HPDE6-E6E7 (cell line): ENCODE measurements around the gene CTDSP2.
"Not testable (repeated sequence)": the region's sequence is repeated elsewhere in the genome, so short reads cannot be mapped to it uniquely, and the experiment has no call there.

Experiments used
- DNase-seq: peaks from one replicate; pipeline ENCODE4 v3.0.0; 2011; ENCODE audit warnings: missing footprints; ENCODE audit errors: extremely low spot score

The CTDSP2 gene

DNA sequence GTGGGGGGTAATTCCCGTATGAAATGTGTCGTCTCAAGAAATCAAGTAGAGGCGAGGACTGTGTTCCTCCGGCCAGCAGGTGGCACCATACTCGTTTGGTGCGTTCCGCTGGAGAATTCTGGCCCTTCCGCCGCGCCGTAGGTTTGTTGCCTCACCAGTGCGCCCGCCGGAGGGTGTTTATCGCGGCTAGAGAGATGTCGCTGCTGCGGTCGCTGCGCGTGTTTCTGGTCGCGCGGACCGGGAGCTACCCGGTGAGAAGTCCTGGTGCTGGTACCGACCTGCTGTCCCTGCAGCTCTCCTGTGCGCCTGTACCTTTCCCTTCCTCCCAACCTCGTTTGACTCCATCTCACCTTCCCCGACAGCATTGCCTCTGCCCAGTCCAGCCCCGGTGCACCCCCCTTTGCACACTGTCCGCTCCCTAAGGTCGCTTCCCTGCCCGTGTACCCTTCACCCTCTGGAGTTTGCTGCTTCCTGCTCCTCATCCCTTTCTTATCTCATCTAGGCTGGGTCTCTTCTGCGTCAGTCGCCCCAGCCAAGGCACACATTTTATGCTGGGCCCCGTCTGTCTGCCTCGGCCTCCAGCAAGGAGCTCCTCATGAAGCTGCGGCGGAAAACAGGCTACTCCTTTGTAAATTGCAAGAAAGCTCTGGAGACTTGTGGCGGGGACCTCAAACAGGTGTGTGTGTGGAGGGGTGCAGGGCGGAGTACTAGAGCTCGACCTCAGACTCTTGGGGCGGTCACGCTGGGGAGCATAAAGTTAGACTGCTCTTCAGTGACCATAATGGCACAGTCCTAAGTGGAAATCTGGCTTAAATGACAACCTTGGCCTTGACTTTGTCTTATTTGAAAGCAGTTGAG is 63.7 kb downstream of the CTDSP2 start, which contains the start of gene TSFM:
TSS of gene TSFM (plus strand) at position 180 of the 858 bp plus-strand sequence. CDS start at position 195, 15 bp downstream.
- DNase-seq, result peak; percentile 67

DNA sequence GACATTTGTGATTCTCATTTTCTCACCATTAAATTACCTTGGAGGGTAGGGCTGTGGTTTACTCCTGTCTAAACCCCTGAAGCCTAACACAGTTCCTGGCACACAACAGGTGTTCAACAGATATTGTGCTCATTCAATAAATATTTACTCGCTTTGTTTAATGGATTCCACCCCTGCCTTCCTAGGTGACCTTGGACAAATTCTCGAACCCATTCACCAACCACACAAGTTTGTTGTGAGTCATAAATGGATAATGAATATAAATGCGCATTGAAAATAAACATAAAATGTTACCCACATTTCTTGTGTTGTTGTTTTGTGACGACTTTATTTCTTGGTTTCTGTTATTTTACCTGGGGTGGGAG is 64.3 kb downstream of the CTDSP2 start:
- no peak for DNase-seq

DNA sequence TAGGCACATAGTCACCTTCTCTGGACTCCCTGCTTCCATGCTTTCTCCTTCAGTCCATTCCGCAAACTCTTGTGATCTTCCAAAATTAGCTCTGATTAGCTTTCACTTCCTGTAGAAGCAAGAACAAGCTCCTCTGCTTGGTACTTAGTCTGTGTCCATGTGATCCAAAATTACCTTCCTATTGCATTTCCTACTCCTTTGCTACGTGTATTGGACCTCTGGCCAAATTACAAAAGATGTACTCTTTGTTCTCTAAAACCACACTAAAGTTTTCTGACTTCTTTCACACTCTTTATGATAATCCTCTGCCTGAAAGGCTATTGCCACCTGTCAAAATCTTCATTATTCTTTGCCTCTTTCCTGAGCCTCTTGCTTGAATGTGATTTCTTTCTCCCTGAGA is 64.7 kb downstream of the CTDSP2 start:
- DNase-seq, result no peak

DNA sequence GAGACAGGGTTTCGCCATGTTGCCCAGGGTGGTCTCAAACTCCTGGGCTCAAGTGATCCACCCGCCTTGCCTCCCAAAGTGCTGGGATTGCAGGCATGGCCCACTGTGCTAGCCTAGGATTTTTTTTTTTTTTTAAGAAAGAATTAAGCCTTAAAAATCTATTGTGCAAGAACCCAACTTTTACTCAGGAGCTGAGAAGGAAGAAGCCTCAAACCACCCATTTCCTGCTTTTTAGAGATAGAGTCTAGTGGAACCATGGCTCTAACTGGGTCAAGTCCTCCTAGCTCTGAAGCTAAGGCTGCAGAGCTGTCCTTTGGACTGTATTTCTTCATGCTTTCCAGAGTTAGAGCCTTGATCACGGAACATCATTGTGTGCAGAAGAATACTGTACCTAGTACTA is 65.3 kb downstream of the CTDSP2 start:
- no peak for DNase-seq

DNA sequence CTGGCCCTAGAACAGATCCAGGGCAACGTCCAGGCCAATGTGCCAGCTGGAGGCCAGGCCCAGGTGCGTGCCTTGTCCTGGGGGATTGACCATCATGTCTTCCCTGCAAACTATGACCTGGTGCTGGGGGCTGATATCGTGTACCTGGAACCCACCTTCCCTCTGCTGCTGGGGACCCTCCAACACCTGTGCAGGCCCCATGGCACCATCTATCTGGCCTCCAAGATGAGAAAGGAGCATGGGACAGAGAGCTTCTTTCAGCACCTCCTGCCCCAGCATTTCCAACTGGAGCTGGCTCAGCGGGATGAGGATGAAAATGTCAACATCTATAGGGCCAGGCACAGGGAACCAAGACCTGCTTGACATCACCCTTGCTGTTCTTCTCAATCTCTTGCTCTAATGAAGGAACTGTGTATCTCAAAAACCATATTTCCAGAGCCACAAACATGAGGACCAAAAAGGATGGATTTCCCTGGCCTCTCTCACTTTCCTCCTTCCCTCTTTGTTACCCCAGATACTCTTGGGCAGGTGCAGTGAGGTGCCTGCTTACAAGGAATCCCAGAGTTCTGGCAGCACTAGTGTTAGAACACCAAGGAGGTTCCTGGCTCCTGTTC is 66.1 kb downstream of the CTDSP2 start:
- DNase-seq, result no peak

DNA sequence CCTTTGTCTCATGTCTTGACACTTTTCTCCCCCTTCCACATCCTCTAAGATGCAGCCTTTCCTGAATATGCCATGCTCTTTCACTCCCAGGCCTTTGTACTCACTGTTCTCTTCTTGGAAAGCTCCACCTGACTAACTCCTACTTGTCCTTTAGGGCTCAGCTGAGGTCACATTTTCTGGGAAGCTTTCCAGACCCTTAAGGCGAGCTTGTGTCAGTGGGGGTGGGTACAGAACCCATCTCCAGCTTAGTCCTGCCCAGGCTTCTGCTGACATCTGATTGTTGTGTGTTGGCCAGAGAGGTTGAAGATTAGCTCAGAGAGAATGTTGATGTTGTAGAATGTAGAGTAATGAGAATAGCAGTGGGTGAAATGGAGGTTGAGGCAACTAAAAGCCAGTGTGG is 66.8 kb downstream of the CTDSP2 start:
- DNase-seq, result no peak

DNA sequence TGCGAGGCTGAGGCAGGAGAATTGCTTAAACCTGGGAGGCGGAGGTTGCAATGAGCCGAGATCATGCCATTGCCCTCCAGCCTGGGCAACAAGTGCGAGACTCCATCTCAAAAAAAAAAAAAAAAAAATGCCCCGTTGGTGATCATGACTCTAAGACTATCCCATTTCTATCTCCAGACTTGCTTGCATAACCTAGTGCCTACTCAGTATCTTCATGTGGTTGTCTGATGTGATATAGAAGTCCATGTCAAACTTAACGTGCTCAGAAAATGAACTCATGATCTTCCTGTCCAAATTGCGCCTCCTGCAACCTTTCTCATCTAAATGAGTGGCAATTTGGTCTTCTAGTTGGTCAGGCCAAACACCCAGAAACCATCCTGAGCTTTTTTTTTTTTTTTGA is 68.6 kb downstream of the CTDSP2 start:
- DNase-seq, result no peak

DNA sequence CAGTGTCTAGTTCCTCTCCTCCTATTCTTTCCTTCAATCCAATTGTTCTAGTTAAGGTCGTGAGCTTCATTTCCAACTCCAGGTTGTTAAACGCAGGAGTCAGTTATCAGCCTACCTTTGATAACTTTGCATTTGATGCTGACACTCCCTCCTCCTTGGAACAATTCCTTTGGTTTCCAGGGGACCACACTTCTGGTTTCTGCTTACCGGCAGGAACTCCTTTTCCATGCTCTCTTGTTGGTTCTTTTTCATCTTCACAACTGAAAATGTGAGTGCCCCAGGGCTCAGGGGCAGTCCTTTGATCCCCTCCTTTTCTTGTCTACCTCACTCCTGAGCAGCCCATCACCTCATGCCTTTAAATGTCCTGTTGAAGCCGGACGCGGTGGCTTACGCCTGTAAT is 69.2 kb downstream of the CTDSP2 start:
- DNase-seq, result no peak

DNA sequence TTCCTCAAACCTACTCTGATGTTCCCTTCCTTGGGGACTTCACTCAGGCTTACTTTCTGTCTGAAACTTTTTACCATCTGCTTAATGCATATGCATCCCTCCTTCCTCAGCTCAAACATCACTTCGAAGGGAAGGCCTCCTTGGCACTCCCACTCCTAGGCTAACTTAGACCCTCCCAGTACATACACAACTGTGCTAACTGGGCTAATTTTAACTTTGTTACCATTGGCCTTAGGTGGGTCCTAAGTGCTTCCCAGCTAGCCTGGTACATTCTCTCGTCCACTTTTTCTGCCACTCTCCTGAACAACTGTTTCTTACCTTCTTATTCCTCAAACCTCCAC is 70.3 kb downstream of the CTDSP2 start:
- DNase-seq, result no peak

DNA sequence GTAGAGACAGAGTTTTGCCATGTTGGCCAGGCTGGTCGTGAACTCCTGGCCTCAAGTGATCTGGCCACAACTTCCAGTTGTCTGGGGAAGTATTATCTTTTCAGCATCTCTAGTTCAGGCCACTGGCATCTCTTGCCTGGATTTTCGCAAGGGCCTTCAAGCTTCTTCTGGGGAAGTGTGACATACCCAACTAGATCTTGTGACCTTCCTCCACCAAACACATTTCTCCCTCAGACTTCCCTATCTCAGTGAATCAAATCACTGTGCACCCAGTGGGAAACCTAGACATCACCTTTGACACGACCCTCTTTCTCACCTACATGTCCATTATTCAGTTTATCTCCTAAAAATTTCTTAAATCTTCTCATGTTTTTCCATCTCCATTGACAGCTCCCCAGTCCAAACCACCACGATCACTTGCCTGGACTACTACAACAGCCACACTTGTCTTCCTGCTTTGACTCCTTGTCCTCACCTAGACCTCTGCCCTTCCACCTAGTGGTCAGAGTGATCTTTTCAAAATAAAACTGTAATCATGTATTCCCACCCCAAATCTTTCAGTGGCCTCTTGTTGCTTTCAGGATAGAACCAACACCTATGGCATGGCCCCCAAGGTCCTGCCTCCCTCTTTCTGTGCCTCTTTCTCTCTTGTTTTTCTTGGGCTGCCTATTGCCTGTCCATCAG is 70.8 kb downstream of the CTDSP2 start:
- no peak for DNase-seq

DNA sequence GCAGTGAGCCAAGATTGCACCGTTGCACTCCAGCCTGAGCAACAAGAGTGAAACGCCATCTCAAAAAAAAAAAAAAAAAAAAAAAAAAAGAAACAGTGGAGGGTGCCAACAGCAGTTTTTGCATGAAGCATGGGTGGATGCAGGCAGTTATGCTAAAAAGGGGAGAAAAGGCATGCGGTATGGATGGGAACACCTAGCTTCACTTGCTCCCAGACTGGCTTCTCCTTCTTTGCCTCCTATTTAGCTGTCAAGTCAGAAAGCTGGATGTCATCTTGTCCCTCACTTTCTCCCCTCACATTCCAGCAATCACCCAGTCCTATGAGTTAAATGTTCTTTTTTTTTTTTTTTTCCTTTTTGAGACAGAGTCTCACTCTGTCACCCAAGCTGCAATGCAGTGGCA is 71.5 kb downstream of the CTDSP2 start:
- DNase-seq, result no peak

DNA sequence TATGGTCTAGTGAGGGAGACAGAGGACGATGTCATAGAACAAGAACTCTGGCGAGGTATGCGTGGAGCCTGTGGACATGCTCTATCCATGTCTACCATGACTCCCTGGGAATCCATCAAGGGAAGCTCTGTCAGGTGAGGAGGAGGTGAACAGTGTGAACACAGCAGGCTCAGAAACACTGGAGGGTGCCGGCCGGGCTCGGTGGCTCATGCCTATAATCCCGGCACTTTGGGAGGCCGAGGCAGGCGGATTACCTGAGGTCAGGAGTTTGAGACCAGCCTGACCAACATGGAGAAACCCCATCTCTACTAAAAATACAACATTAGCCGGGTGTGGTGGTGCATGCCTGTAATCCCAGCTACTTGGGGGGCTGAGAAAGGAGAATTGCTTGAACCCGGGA is 71.9 kb downstream of the CTDSP2 start:
- DNase-seq, result not testable (repeated sequence)

DNA sequence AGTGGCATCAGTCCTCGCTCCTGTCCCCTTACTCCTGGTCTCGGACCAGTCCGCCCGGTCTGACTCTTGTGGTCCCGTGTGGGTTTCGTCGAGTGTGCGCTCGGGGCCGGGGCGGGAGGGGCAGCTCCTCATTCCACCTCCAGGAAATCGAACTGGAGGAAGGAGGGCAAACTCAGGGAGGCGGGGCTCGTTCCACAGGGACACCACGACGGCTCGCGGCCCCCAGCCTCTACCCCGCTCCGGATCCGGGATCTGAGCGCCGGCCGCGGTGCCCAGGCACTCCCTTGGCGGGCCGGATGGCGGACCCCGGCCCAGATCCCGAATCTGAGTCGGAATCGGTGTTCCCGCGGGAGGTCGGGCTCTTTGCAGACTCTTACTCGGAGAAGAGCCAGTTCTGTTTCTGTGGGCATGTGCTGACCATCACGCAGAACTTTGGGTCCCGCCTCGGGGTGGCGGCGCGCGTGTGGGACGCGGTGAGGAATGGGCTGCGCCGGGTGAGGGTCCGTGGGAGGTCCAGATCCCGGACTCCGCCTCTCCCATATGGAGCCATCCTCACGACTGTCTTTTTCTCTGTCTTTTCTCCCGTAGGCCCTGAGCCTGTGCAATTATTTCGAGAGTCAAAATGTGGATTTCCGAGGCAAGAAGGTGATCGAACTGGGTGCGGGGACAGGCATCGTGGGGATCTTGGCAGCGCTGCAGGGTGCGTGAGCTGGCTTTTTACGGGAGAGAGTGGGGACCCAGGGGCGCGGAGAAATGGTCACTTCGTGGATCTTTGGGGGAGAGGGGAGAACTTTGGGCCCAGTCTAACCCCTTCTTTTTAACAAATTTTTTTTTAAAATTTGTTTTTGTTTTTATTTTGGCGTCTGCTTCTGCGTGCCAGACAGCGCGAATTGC is 73.9 kb downstream of the CTDSP2 start, which contains the start of gene EEF1AKMT3:
TSS of gene EEF1AKMT3 (plus strand) at position 186 of the 894 bp plus-strand sequence. CDS start at position 297, 111 bp downstream.
- DNase-seq, result no peak

DNA sequence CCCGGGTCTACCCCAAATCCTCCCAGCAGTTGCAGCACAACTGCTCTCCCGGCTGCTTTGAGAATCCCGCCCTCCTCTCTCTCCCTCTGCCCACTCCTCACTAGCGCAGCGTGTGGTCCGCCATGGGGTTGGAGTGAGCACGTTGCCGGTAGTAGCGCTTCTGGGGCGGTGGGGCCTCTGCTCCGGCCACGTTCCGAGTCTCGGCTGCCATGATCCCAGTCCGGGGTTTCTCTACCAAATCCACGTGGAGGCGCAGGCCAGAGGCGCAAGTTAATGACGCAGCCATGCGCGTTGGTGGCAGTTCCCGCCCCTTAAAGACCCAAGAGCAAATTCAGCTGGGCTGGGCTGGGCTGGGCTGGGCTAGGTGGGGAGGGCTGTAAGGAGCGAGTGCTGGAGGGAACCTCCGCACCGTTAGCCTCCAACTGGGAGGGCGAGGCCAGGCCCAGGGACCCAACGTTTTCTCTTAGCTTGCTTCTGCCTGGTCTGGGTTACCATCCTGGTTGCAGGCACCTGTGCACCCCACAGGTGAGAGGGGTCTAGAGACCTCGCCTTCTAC is 74.6 kb downstream of the CTDSP2 start, which contains the start of gene METTL1:
TSS of gene METTL1 (minus strand) at position 233 of the 556 bp plus-strand sequence. CDS start at position 211, 22 bp downstream.
- peak; percentile 94 for DNase-seq

DNA sequence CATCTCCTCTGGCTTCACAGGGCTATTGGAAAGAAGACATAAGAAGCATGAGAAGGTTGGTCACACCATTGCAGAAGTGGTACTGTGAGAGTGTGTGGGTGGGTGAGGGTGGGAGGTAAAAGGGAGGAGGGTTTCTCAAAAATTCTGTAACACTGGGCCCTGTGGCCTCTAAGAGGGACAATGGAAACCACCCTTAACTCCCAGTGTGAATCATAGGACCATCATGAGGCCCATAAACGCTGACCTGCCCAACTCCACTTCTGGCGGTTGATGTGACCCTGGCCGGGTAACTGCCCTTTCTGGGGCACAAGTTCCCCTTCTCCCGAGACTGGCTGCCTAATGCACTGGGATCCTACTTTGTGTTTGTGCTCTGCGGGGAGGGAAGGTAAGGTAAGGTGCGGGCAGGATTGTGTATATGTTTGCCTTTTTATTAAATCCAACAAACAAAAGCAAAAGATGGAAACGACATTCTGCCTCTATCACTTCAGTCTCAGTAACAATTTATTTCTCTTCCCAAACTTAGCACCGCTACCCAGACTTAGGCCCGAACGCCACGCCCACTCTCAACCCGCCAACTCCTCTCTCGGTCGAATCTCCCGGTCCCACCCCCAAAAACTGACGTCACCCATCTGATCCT is 75.2 kb downstream of the CTDSP2 start:
- DNase-seq, result no peak

DNA sequence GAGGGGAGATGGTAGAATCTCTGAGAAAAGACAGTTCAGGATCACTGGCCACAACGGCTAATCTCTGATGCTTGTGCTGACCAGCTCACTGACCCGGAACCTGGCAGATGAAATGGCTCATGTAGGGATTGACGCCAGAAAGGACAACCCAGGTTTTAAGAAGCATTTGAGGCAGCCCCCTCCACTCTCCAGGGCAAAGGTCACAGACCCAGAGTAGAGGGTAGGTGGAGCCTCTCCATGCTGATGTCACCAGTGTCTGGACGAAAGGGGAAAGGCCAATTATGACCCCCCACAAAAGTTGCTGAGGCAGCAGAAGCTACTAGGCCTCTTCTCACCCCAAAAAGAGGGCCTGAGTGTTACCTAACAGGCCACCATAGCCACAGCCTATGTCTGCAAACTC is 75.8 kb downstream of the CTDSP2 start:
- DNase-seq, result no peak
